Fibroblast of villous mesenchyme (primary cell): ENCODE measurements around the gene IGFBP2. TPM values are rescaled to one million over a fixed set of nuclear protein-coding genes. Genes with fewer than 3 reads are reported as not detected.

ENCODE experiments used
- DNase-seq: peaks from one replicate; pipeline ENCODE4 v3.0.0-alpha.2; 2010; ENCODE audit warnings: low read depth
- H3K4me3 ChIP-seq: 2 replicates; pipeline ENCODE4 v1.5.1; 2011; ENCODE audit warnings: low read depth, mild to moderate bottlenecking, low read length
- total RNA-seq: library from RNA; depleted of rRNA; stranded (reverse); fragments of >200 nt; gene quantifications from 2 replicates; pipeline ENCODE4 v1.2.3, GENCODE V29; 2012
- TF ChIP-seq, protein P1 (sequence below): IDR thresholded peaks from 2 replicates; pipeline ENCODE4 v1.5.1; 2012; ENCODE audit warnings: low read depth, mild to moderate bottlenecking, low read length; ENCODE audit not compliant: insufficient read depth

Gene IGFBP2
- total RNA-seq, 1 donor, result 15.5 TPM

DNA sequence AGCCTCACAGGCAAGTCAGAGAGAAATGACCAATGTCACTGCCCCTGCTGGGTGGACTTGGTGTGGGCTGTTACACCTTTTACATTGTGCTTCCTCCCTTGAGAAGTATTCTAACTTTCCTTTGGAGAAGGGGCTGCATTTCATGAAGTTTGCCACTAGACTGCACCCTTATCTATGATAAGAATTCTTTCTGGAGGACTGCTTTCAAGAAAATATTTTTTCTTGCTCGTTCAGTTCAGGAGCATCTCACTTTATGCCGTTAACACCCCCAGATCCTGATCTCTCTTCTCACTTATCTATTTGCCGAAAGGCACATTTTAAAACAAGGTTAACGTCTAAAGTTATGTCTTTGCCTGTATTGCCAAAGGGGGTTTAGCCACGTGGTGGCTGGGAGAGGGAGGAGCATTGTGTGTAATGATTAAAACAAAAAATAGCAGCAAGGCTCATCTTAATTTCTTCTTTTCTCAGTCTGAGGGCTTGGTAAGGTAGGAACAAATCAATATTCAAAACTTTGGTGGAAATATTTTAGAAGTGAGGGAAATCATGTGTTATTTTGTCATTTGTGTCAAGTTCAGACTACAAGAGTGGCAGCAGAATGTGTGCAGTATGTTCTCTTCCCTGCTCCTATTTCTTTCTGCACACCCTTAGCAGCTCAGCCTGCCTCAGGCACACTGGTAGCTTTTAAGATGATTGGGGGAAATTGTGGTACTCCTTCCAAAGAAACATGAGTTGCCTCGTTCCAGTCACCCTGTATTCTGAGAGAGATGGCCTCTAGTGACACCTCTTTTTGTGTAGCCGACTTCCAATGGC is 63.7 kb downstream of the IGFBP2 start:
- no peak overlapping the region for H3K4me3 ChIP-seq
- TF ChIP-seq, protein P1, sequence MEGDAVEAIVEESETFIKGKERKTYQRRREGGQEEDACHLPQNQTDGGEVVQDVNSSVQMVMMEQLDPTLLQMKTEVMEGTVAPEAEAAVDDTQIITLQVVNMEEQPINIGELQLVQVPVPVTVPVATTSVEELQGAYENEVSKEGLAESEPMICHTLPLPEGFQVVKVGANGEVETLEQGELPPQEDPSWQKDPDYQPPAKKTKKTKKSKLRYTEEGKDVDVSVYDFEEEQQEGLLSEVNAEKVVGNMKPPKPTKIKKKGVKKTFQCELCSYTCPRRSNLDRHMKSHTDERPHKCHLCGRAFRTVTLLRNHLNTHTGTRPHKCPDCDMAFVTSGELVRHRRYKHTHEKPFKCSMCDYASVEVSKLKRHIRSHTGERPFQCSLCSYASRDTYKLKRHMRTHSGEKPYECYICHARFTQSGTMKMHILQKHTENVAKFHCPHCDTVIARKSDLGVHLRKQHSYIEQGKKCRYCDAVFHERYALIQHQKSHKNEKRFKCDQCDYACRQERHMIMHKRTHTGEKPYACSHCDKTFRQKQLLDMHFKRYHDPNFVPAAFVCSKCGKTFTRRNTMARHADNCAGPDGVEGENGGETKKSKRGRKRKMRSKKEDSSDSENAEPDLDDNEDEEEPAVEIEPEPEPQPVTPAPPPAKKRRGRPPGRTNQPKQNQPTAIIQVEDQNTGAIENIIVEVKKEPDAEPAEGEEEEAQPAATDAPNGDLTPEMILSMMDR, result peak; percentile 69

DNA sequence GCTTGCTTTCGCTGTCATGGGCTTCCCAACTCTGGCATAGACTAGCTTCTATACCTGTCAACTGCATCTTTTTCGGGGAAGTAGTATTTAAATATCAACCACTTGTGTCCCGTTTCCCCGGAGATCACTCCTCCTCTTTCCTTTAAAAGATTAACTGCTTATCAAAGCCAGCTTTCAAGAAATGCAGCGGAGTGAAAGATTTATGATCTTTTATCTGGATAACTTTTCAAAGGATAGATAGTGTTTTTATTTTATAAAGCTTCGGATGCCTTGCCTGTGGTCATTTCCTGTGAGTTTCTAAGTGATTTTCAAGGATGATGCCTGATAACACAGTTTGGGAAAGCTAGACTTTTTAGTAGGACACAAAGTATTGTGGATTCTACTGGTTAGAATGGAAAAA is 65.1 kb downstream of the IGFBP2 start:
- TF ChIP-seq, protein P1, result no peak
- no peak for DNase-seq
- H3K4me3 ChIP-seq, result no peak overlapping the region

More for the DNA sequence above, 63.7 kb downstream of the IGFBP2 start:
- DNase-seq, result peak; percentile 54

- H3K4me3 ChIP-seq, result no peak overlapping the region
- TF ChIP-seq, protein P1, result peak; percentile 85
- DNase-seq, result peak; percentile 80
Measured at GRCh38 chr2:216698895-216699294, 65.7 kb downstream of the IGFBP2 start.

GRCh38 chr2:216700088-216700567 is 66.9 kb downstream of the IGFBP2 start:
- H3K4me3 ChIP-seq, result no peak overlapping the region
- no peak for DNase-seq
- TF ChIP-seq, protein P1, result no peak

DNA sequence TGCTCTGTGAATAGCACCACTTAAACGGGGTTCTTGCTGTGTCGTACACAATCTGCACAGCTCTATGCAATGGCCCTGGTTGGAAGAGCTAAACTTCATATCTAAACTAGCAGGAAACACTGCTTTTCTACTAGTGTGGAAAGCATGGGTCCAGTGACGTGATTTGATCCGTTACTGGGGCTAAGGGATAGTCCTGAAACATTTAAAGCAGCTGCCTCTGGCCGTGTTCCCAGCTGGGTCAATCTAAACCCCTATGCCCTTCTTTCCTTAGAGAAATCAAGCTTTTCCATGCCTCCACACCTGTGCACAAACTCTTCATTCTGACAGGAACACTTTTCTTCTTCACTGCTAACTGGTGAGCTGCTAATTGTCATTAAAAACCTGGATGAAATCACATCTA is 67.6 kb downstream of the IGFBP2 start:
- DNase-seq, result no peak
- H3K4me3 ChIP-seq, result no peak overlapping the region
- TF ChIP-seq, protein P1, result no peak

DNA sequence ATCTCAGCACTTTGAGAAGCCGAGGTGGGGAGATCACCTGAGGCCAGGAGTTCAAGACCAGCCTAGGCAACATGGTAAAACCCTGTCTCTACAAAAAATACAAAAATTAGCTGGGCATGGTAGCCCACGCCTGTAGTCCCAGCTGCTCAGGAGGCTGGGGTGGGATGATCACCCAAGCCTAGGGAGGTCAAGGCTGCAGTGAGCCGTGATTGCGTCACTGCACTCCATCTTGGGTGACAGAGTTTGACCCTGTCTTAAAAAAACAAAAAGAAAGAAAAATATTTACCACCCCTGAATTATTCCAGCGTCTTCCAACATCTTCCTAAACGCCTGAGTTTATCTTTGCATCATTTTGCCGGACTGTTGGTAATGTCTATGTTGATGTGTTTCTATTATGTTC is 68.3 kb downstream of the IGFBP2 start:
- DNase-seq, result no peak
- TF ChIP-seq, protein P1, result no peak
- no peak overlapping the region for H3K4me3 ChIP-seq

DNA sequence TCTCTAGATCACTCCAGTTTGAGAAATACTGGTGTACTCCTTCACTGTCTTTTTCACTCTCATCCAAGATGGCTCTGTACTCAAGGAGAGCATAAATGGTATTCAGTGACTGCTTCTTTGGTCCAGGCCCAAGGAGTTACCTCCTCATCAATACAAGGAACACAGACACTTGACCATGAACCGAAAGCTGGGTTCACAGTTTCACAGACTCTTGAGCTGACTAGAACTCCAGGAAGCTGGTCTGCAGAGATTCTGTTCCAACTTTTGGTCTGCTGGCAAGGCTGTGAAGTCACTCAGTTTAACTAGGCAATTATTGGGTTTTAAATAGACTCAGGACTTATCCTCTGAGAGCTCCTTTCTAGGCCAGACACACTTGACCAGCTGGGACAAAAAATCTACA is 69.5 kb downstream of the IGFBP2 start:
- no peak for DNase-seq
- TF ChIP-seq, protein P1, result no peak
- no peak overlapping the region for H3K4me3 ChIP-seq
